ENCODE data around the gene HRH1.
"Not testable (repeated sequence)": the region's sequence is repeated elsewhere in the genome, so short reads cannot be mapped to it uniquely, and the experiment has no call there.

HRH1 gene

GRCh38 chr3:11140030-11140712 is 14.1 kb upstream of the HRH1 start:
- peak in 1 of 2 donors; percentile 4 for DNase-seq (ENCODE audit: extremely low read depth in 1 of 2, low read depth in 1 of 2)

DNA sequence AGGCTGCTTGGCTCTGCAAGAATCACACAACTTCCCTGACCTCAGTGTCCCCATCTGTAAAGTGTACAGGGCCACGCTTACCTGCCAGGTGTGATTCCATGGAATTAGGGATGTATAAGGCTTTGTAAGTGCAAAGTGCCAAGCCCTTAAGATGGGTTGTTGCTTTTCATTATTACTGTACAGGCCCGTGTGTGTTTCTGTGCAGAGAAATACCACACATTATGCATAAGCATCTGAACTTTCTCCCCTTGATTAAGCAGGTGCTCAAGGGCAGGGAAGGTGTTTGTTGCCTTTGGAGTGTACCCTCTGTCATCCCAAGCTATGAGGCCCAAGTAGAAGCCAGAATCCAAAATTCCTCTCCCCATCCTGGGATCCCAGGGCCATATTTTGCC is 13.6 kb upstream of the HRH1 start:
- no peak for DNase-seq (ENCODE audit: extremely low read depth in 1 of 2, low read depth in 1 of 2)

GRCh38 chr3:11143476-11143875 is 10.8 kb upstream of the HRH1 start:
- no peak for DNase-seq (ENCODE audit: extremely low read depth in 1 of 2, low read depth in 1 of 2)

- DNase-seq (ENCODE audit: extremely low read depth in 1 of 2, low read depth in 1 of 2), result no peak
These were observed 9.3 kb upstream of the HRH1 start for GRCh38 chr3:11144996-11145395.

DNA sequence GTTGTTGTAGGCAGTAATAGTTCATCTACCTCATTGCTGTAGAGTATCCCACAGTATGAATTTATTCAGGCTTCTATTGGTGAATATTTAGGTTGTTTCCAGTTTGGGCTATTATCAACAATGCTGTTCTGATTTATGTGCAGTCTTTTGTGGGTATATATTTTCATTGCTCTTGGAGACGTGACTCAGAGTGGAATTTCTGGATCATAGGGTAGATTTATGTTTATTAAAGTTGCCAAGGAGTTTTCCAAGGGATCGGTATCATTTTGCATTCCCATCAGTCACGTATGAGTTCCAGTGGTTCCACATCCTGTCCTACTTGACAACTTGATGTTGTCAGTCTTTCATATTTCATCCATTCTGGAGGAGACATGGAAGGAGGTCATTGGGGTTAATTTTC is 8.4 kb upstream of the HRH1 start:
- no peak for DNase-seq (ENCODE audit: extremely low read depth in 1 of 2, low read depth in 1 of 2)

- DNase-seq (ENCODE audit: extremely low read depth in 1 of 2, low read depth in 1 of 2), result no peak
These were observed 7.3 kb upstream of the HRH1 start for GRCh38 chr3:11146773-11147660.

DNA sequence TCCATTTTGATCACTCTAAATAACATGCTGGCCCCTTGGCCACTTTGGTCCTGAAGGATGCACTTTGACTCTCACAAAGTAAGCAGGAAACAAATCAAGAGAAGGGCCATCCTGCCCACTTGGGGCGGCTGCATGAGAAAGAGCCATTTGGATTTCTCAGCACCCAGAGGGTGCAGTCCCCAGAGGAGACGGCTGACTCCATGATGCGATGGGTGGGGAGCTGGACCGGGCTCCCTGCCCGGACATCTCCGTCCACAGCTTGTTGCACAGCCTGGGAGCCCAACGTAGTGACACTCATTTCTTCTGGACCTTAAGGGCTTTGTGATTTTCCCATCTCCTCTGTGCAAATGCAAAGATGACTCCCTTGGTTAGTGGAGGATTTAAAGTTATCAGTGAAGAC is 4.0 kb upstream of the HRH1 start:
- DNase-seq (ENCODE audit: extremely low read depth in 1 of 2, low read depth in 1 of 2), result no peak

- DNase-seq (ENCODE audit: extremely low read depth in 1 of 2, low read depth in 1 of 2), result no peak
These were observed 2.0 kb upstream of the HRH1 start for GRCh38 chr3:11152301-11152700.

DNA sequence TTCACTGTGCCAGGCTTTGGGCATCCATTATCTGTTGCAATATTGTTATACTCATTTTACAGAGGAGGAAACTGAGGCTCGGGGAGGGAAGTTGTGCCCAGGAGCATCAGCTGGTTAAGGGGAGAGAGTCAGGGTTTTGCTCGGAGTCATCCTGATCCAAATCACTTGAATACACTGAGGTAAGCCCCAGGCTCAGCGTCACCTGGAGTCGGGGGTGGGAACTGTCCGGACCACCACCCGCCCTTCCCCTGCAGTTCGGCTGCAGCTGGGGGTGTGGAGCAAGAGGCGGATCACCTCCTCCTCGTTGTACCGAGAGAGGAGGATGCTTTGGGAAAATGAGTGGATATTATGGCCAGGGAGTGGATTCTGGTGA is 646 bp downstream of the HRH1 start:
- DNase-seq (ENCODE audit: extremely low read depth in 1 of 2, low read depth in 1 of 2), result no peak

GRCh38 chr3:11155341-11156025 is 1.2 kb downstream of the HRH1 start:
- DNase-seq (ENCODE audit: extremely low read depth in 1 of 2, low read depth in 1 of 2), result no peak

DNA sequence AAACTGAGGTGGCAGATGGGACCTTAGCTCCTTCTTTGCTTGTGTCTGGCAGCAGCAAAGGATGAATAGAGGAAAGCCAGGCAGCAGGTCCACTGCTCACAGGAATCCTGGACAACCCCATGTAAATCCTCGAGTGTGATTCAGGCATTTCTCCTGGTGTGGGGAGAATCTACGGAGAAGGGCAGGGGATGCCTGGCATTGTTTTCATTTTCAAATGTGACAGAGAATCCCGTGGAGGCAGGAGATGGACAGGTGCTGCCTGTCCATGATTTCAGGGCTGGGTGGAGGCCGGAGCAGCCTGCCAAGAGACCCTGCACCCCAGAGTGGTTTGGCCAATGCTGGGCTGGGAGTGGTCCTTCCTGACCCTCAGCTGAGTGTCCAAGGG is 1.7 kb downstream of the HRH1 start:
- DNase-seq (ENCODE audit: extremely low read depth in 1 of 2, low read depth in 1 of 2), result no peak

DNA sequence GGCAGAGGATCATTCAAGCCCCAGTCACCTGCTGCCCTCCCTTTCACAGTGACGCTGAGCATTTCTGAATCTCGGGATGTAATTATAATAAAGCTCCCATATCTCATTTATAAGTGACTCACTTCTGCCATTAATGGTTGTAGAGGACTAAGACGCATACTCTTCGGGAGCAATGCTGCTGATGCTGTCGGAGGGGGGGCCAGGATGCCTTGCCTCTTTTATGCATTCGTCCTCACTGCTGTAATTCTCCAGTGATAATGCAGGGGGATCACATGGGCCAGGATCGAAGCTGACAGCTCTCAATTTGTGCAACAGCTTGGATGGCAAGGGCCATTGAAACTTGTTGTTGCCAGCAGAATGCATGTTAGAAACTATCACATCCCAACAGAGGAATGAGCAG is 3.1 kb downstream of the HRH1 start:
- DNase-seq (ENCODE audit: extremely low read depth in 1 of 2, low read depth in 1 of 2), result no peak

- no peak for DNase-seq (ENCODE audit: extremely low read depth in 1 of 2, low read depth in 1 of 2)
These were observed 5.2 kb downstream of the HRH1 start for GRCh38 chr3:11159421-11159904.

GRCh38 chr3:11161666-11162065 is 7.4 kb downstream of the HRH1 start:
- DNase-seq (ENCODE audit: extremely low read depth in 1 of 2, low read depth in 1 of 2), result no peak

DNA sequence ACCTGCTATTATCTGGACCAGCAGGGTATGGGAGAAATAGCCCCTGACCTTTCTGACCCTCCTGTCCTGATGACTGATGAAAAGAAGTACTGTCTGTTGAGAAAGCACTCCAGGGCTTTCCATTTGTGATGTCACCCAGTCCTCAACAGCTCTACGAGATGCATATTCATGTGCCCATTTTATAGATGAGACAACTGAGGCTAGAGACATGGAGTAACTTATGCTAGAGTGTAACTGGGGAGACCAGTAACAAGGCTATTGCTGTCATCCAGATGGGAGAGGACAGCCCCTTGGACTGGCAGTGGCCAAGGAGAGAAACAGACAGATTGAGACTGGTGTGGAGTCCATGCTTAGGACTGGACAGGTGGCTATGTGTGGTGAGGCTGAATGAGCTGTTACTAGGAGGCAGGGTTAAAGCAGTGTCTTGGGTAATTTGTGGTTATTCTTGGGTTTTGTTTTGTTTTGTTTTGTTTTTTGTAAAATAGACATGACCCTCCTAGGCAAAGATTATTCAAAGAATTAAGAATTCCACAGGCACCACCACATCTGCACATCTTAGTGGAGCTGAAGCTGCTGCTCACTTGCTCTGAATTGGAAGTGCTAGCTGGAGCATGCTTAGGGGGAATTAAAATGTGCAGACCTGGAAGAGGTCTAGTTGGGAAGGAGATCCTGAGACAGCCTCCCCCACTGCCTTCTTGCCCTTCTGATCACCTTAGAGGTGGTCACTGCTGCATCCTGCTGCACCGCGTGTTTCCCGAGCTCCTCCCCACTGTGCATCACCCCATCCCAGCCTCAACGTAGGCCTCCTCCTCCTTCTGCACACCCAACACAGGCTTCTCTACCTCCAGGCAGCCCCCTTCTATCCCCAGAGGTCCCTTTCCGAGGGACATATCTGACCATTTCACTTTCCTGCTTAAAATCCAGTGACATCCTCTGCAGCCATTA is 8.4 kb downstream of the HRH1 start:
- no peak for DNase-seq (ENCODE audit: extremely low read depth in 1 of 2, low read depth in 1 of 2)

GRCh38 chr3:11164607-11165006 is 10.3 kb downstream of the HRH1 start:
- DNase-seq (ENCODE audit: extremely low read depth in 1 of 2, low read depth in 1 of 2), result no peak

DNA sequence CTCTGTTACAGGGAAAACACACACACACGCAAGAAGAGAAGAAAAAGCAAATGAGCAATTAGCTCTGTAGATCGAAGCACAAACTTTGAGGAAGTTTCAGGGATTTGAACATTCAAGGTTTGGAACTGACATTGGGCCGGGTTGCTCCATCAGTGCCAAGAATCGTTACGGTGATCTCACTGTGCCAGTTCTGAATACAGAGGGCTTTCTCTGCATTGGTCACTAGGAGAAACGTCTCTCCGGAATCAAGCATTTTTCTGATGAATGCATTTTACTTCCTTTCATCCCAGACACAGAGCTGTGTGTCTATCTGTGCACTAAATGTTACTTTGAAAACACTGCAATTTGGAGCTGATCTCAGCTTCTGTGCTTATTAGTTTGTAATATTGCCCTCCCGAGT is 11.2 kb downstream of the HRH1 start:
- DNase-seq (ENCODE audit: extremely low read depth in 1 of 2, low read depth in 1 of 2), result no peak

- DNase-seq (ENCODE audit: extremely low read depth in 1 of 2, low read depth in 1 of 2), result not testable (repeated sequence)
These were observed 12.6 kb downstream of the HRH1 start for GRCh38 chr3:11166807-11167400.

- no peak for DNase-seq (ENCODE audit: extremely low read depth in 1 of 2, low read depth in 1 of 2)
These were observed 13.3 kb downstream of the HRH1 start for GRCh38 chr3:11167590-11167989.

DNA sequence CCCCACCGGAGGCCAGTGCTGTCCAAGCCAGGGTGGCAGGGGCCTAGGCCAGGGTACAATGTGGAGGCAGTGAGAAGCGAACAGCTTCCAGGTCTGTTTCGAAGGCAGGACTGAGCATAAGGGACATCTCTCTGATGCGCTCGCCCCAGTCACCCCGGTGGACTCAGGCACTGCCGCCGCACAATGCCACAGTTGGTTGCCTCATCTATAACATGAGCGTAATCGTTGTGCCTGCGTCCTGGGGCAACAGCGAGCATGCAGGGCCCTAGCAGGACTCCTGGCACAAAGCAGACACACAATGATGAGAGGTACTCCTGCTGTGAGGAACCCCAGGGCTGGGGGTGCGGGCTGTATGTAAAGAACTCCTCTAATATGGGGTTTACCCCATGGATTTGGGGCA is 14.1 kb downstream of the HRH1 start:
- no peak for DNase-seq (ENCODE audit: extremely low read depth in 1 of 2, low read depth in 1 of 2)

Data from stimulated activated CD8-positive, alpha-beta memory T cell treated with anti-CD3 and anti-CD28 coated beads, Interleukin-7, amount 100 ng/mL, for 48 hours (primary cell).